CD4-positive, alpha-beta T cell treated with Interleukin-10 for 1 hour (primary cell): Measurements from ENCODE around the gene ARL3.
A peak's percentile ranks its signal among the peaks of the same experiment; 100 is the strongest.

ENCODE experiments used
- DNase-seq: peaks from one replicate; pipeline ENCODE4 v3.0.0-alpha.2; 2020

The ARL3 gene

DNA sequence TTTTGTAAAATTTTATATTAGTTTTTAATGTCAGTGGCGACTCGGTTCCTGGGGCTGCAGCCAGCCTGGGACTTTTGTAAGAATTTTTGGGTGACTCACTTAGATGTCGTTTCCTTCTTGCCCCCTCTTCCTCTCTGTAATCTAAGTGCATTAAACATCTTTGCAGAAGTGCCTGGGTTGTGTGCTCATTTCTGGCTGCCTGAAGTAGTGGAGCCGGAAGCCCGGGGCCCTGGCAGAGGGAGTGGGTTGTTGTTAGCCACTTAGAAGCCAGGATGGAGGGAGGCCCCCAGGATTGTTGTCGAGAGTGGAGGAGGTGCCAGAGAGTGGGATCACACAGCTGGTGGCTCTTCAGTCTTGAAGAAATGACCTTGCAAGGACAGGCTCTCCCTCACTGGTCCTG, 80.9 kb downstream of the ARL3 start:
- peak; percentile 23 for DNase-seq

DNA sequence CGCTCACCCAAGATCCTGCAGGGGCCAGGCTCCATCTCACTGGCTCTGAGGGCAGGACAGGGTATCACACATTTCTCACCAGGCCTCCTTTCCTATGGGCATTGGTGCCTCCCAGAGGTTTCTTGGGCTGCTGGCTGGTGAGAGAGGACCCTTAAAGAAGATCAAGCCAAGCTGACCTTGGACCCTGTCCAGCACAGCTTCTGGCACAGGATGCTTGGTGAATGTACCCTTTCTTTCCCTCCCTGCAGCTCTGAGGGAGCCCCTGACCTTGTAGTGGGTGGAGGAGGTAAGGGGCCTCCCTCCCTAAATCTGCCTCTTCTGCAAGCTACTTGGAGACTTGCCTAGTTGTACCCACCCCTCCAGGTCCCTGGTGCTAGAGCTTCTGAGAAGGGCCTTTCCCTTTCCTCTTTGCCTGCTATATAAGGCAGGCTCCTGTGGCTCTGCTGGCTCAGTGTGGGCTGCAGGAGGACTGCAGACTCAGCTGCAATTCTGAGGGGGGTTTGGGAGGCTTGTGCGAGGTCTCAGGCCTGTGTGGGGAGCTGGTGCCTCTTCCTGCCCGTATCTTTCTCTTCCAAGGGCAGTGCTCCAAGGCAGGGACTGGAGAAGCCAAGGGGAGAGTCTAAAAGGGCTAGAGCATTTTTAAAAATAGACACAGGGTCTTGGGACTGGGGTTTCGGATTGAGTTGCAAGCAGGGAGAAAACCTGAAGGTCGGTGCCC, 81.6 kb downstream of the ARL3 start:
- no peak for DNase-seq

DNA sequence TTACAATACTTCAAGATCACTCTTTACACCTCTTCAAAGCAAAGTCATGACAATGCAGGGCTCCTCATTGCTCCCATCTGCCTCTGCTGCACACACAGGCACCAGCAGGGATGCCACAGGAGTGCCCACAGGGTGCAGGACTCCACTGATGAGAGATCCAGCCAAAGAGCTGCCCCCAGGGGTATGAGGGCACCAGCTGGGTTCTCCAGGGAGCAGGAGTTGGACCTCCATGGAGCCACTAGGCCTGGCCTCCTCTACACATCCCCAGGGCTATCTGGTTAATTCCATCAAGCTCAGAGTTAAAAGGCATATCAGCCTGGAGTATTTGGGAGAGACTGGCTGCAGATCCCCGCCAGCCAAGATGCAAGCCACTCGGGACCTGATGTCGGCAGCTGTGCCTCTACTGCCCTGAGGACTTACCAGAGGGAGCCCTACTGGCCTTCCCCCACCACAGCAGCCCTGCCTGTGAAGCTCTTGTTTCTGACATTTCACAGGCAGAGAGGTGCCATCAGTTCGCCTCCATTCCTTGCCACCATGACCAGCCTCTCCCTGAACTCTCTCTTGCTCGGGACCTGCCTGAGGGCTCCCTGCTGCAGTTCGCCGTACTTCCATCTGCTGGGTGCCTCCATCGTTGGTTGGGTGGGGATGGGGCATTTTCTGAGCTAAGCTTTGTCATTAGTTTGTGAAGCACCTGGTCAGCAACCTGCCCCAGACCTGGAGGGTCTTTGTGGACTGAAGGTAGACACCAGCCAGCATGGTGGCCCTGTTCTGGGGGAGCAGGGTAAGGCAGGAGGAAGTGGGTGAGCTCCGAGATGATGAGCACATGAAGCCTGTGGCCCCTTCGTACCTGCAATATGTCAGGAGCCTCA, 82.4 kb downstream of the ARL3 start:
- DNase-seq = no peak

DNA sequence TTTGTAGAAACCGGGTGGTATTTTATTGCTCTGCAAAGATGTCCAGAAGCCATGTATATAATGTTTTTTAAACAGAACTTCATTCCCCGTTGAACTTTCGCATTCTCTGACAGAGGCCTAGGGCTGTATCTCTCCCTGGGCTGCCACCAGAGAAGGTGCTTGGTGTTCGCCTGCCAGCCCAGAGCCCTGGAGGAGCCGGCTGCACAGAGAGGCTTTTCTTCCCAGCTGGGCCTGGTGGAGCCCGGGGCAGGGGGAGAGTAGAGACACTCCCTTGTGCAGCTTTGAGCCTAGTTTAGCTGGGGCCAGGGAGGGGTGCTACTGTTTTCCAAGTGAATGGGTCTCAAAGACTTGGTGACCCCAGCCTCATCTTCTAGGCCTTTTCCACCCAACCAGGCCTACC, 83.5 kb downstream of the ARL3 start:
- no peak for DNase-seq

DNA sequence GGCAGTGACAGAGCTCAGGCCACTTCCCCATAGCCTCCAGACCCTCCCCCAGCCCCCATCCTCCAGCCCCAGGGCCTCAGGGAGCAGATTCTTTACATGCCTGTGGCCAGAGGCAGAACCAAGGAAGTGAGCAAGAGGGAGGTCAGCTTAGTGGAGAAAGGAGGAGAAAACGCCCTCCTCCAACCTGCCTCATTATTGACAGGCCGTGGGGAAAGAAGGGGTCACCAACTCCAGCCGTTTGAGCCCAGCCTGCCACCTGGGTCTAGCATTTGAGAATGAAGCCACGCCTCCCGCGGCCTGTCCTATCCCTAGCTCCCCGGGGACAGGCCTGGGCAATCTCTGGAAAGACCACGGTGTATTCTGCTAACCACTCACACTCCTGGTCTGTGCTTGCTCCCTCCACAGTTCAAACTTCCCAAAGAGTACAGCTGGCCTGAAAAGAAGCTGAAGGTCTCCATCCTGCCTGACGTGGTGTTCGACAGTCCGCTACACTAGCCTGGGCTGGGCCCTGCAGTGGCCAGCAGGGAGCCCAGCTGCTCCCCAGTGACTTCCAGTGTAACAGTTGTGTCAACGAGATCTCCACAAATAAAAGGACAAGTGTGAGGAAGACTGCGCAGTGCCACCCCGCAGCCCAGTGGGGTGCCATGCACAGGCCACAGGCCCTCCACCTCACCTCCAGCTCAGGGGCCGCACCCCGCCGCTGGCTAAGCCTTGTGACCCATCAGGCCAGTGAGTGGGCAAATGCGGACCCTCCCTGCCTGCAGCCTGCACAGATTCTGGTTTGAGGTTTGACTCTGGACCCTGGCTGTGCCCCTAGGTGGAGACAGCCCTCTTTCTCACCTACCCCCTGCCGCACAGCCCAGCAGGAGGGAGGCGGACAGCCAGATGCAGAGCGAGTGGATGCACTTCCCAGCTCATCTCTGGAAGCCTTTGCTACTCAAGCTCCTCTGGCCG, 84.3 kb downstream of the ARL3 start:
- DNase-seq = no peak

DNA sequence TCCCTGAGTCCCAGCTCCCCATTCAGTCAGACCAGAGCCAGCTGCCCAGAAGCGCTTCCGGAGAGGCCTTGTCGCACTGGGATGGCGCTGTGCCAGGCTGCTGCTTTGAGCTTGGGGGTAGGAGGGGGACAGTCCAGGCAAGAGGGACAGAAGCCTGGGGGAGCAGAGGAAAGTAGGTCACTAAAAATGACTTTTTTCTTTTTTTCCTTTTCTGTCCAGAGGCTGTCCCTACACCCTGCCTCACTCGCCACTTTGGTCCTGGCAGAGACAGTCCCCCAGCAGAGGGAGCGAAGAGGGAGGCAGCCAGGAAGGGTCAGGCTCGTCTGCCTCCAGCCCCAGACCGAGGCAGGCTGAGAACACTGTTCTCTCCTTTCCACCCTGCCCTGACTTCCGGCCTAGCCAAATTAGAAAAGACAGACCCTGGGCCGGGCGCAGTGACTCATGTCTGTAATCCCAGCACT, 85.7 kb downstream of the ARL3 start:
- no peak for DNase-seq

DNA sequence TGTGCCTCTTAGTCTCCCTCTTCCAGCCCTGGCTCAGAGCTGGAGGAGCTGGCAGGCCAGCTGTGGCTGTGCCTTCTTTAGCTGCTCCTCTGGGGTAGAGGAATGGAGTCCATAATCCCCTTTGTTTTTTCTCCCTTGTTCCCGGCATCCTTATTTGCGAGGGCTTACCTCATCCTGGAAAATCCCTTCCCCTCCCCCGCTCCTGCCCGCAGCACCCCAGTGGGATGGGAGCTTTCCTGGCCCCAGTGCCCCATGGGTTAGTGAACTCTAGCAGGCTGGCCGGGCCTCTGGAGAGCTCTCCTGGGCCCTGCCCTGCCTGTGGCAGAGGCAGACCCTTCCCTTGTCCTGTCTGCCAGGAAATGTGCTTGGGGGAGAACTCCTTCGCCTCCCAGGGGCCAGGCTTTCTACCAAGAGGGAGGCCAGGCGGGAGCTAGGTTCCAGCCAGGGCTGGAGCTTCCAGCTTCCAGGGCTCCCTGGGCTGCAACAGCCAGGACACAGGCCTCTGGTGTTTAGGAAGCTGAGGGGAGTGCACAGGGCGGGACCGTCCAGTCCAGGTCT, 86.4 kb downstream of the ARL3 start:
- no peak for DNase-seq

DNA sequence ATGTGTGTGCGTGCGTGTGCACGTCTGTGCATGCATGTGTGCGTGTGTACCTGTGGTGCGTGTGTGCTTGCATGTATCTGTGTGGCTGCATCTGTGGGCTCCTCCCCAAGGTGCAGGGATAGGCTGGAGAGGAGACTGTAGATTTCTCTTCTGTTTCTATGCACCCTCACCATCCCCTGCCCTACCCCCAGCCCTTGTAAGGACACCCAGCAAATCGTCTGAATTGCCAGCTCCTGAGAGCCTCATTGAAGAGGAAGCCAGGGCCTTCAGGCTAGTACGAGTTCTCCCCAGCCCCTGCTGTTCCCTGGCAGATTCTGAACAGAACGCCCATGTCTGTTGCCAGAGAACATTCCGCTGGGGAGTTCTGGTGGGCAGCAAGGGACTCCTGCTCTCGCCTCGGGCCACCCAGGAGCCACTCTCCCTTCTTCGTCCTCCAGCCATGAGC, 86.9 kb downstream of the ARL3 start:
- no peak for DNase-seq

DNA sequence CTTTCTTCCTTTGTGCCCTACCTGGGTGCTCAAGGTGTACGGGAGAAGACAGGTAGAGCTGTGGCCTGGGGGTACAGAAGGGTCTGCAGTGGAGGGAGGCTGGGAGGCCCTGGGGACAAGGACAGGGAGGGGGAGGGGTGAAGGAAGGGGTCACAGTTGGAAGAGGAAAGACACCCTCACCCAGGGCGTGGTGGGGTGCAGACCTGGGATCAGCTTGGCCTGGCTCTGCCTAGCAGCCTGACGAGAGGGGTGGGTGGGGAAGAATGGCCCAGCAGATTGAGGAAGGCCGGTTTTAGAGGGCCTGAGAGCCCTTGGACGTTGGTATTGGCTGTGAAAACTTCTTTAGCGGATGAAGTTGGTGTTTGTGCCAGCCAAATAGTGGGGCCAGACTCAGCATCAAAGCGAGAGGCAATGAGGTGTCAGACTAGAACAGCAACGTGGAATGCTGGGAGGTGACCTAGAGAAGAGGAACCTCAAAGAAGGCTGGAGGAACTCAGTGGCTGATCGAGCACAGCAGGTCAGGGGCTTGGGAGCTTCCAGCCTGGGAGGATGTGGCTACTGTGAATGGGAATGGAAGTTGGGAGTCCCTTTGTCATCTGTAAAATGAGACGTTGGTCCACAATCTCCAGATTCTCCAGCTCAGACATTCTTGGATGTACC, 88.0 kb downstream of the ARL3 start:
- no peak for DNase-seq

DNA sequence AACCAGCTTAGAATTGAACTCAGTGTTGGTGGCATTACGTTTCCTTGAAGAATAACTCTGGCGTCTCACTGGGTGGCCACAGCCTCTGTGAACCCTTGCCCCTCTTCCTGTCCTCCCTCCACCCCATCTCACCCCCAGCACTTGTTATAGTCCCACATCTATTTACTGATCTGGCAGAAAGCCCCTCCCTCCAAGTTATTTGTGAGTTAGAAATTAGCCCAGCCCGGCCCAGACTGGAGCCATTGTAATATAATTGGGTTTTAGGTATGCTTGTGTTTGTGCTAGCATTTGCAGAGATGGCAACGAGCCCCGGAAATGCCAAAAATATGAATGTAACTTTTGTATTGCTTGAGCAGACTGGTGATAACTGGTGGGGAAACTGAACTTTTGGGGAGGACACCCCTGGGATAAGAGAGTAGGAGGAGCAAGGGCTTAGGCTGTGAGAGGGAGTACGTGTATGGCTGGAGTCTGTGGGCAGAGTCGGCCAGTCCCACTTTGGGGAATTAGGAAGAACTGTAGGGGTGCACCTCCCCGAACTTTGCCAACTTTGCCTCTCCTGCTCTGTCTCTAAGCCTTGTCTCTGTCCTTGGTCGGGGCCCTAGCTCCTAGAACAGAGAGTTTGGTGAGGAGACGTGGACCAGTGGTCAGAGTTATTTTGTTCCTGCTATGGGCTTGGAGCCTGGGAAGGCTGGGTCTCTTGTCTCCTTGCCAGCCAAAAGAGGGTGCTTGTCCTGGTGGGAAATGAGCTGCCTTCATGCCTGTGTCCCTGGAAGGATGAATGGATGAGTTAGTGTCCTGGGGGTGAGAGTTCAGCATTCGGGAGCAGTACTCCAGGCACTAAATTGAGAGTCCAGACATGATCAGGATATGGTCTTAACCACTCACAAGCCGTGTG, 89.2 kb downstream of the ARL3 start:
- no peak for DNase-seq

DNA sequence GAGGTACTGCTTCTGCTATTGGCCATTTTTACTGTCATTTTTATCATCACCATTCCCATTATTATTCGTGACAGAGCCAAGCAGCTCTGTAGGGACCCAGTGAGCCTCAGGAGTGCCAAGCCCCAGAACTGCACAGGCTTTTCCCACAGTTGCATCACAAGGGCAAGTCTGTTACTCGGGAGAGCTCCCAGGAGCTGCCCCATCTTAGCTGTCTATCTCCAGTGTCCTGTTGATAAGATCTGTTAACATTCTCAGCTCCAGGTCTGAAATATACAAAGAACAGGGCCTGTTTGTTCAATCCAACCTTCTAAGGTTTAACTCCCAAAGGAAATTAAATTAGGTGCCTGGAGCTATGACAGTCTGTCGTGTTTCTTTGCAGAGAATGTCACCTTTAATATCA, 90.1 kb downstream of the ARL3 start:
- no peak for DNase-seq
